Activated CD4-positive, alpha-beta T cell treated with anti-CD3 and anti-CD28 coated beads for 36 hours (primary cell): ENCODE measurements around the gene RNF10. TPM values are rescaled to one million over a fixed set of nuclear protein-coding genes. Genes with fewer than 3 reads are reported as not detected.
"Not testable (repeated sequence)": the region's sequence is repeated elsewhere in the genome, so short reads cannot be mapped to it uniquely, and the experiment has no call there.

Source experiments
- ATAC-seq: fragments of 200-7000 bp; cut with Tn5 transposase; one replicate; pipeline ENCODE4 v1.10.0; 2021; ENCODE audit warnings: mild to moderate bottlenecking, moderate library complexity
- CTCF ChIA-PET: fragments of 350-600 bp; sonication (Branson Sonifier 250); formaldehyde crosslinking; loops from one replicate; lab custom pipeline; 2021; ENCODE audit warnings: antibody characterized with exemption; lab: Charles Lee
- POLR2A ChIA-PET: fragments of 350-600 bp; sonication (Branson Sonifier 250); formaldehyde crosslinking; loops from one replicate; lab custom pipeline; 2021; ENCODE audit warnings: antibody characterized with exemption, inconsistent platforms; lab: Charles Lee
- DNase-seq: peaks from one replicate; pipeline ENCODE4 v3.0.0-alpha.2; 2020
- H3K27ac Mint-ChIP-seq: one replicate; pipeline ENCODE4 v1.8.0; 2021; ENCODE audit warnings: mixed read lengths
- H3K27me3 Mint-ChIP-seq: one replicate; pipeline ENCODE4 v1.8.0; 2021; ENCODE audit warnings: mixed read lengths
- H3K36me3 Mint-ChIP-seq: one replicate; pipeline ENCODE4 v1.8.0; 2021; ENCODE audit warnings: low read depth, mixed read lengths
- H3K4me1 Mint-ChIP-seq: one replicate; pipeline ENCODE4 v1.8.0; 2021; ENCODE audit warnings: mixed read lengths
- H3K4me3 Mint-ChIP-seq: one replicate; pipeline ENCODE4 v1.8.0; 2021; ENCODE audit warnings: mild to moderate bottlenecking, moderate library complexity, mixed read lengths
- H3K9me3 Mint-ChIP-seq: one replicate; pipeline ENCODE4 v1.8.0; 2021; ENCODE audit warnings: low read depth, mixed read lengths
- intact Hi-C, 2 experiments: fragments of 100-400 bp; cut with DNase I in 1 of 2; cut with micrococcal nuclease in 1 of 2; formaldehyde crosslinking; loops; one replicate each; pipeline versions ENCODE4 v1.14.2 to v1.15.1; 2022 to 2024; cut with DNase I, micrococcal nuclease
- total RNA-seq, 2 experiments: library from RNA; stranded (reverse); gene quantifications; one replicate each; pipeline ENCODE4 v1.2.3, GENCODE V29; 2021

The RNF10 gene
- total RNA-seq = 100 to 1,000 TPM; 177 to 184 TPM

DNA sequence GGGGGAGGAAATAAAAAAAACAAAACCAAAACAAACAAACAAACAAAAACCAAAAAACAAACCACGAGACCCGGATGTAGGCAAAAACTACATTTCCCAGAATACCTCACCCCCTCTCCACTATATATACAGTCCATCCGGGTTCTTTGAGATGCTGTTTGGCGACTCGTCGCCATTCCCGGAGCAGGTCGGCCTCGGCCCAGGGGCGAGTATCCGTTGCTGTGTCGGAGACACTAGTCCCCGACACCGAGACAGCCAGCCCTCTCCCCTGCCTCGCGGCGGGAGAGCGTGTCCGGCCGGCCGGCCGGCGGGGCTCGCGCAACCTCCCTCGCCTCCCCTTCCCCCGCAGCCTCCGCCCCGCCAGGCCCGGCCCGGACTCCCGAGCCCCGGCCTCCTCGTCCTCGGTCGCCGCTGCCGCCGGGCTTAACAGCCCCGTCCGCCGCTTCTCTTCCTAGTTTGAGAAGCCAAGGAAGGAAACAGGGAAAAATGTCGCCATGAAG is at the start of gene RNF10:
Gene RNF10, plus strand, starts transcription at position 154 of the 500 bp plus-strand sequence. CDS start 456 bp downstream, outside the sequence.
- intact Hi-C loops = loop anchor here (1.0 to 2.0 kb wide), 6 partner anchors 47 to 333 kb away; partner anchors contain the start of genes SRSF9 (in 2 of the 2), COX6A1 (in 1 of the 2), MLEC (in 1 of the 2) and POP5 (in 1 of the 2)
- POLR2A ChIA-PET = interaction anchor here (1.2 kb wide), 1 partner anchor 333 kb away, joined by 3 read pairs; no protein-coding TSS in a partner anchor

DNA sequence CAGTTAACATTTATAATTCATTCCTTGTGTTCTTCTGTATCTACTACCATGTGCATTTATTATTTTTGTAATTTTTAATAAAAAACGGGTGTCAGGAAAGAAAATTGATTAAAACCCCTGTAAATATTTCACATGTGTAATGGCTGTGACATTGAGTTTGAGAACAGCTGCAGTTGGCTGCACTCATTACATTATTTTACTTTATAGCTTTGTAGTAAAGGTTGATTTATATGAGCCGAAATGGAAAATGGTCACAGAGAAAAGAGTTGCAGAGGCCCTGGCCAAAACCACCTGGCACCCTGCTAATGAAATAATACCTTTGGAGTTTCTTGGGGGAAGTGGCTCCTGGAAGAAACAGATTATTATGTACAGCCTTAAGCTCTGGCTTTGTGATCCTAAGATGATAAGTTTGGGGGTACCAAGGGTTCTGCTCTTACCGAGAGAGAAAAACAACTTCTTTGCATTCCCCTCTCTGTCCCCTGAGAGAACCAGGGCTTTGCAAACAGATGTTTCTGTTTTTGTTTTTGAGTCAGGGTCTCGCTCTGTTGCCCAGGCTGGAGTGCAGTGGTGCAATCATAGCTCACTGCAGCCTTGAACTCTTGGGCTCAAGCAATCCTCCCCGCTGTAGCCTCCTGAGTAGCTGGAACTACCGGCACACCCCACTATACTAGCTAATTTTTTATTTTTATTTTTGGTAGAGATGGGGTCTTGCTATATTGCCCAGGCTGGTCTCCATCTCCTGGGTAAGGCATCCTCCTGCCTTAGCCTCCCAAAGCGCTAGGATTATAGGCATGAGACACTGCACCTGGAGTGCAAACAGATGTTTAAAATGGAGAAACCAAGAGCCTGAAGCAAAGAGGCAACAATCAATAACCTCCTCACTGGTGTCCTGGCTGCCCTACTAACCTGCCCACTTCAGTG is 47.9 kb upstream of the RNF10 start:
- H3K27ac Mint-ChIP-seq = no peak overlapping the region
- no peak for DNase-seq
- no peak overlapping the region for H3K4me3 Mint-ChIP-seq
- peaks cover 1% of the 10 kb centered on the region for H3K36me3 Mint-ChIP-seq
- intact Hi-C loops = no loop called here
- H3K4me1 Mint-ChIP-seq = no peaks in the 10 kb centered on the region
- H3K9me3 Mint-ChIP-seq = no peaks in the 10 kb centered on the region
- ChIA-PET CTCF (no interaction called here), POLR2A (no interaction called here)
- ATAC-seq = no peak
- H3K27me3 Mint-ChIP-seq = no peaks in the 10 kb centered on the region

More for the DNA sequence above, at the start of gene RNF10:
- peaks cover 46% of the 10 kb centered on the region for H3K4me1 Mint-ChIP-seq
- H3K9me3 Mint-ChIP-seq = no peaks in the 10 kb centered on the region
- H3K27me3 Mint-ChIP-seq = no peaks in the 10 kb centered on the region
- ATAC-seq = peak; percentile 67
- peak; percentile 82 for DNase-seq
- H3K4me3 Mint-ChIP-seq = peak within 1 kb of the TSS; percentile 87
- H3K27ac Mint-ChIP-seq = peak within 1 kb of the TSS; percentile 95
- H3K36me3 Mint-ChIP-seq = peaks cover 28% of the 10 kb centered on the region
- CTCF ChIA-PET = interaction anchor here (0.8 kb wide), 1 partner anchor 1788 kb away, joined by 3 read pairs; no protein-coding TSS in a partner anchor

DNA sequence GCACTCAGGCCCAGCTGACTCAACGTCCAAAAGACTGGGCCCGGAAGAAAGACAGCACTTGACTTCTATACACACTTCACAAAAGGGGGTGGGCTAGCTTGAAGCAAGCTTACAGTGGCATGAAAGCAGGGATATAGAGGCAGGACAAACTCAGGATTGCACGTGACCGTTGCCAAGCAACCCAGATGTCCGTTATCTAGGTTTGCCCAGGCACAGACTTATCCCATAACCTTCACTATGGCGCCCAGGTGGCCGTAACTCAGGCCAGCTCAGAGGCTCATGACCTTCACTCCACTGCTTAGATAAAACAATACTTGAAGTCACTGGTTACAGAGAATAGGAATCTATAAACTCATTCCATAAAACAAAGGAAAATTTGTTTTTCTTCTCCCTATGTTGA is 46.6 kb upstream of the RNF10 start:
- intact Hi-C loops, ATAC-seq, H3K4me3 Mint-ChIP-seq, H3K27me3 Mint-ChIP-seq, H3K27ac Mint-ChIP-seq, H3K4me1 Mint-ChIP-seq, H3K36me3 Mint-ChIP-seq, H3K9me3 Mint-ChIP-seq, CTCF ChIA-PET, DNase-seq, POLR2A ChIA-PET: not testable (repeated sequence)

DNA sequence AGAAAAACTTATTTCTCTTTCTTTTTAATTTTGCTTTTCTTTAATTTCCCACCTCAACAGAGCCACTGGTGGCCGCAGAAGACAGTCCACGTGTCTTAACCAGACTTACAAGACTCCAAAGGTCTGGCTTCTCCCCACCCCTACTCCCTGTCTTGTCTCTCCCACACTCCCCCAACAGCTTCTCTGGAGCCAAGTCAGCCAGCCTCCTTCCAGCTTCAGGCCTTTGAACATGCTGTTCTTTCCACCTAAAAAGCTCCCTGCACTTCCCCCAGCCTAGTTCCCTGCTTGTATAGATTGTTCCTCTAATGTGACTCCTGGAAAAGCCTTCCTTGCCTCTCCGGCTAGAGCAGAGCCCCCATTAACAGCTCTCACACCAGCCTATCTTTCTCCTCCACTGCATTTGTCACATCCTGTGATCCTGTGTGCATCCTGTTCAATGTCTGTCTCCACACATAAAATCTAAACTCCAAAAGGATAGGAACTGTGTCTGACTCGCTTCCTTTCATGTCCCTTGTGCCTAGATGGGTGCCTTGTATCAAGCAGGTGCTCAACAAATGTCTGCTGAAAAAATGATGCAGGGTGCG is 46.0 kb upstream of the RNF10 start:
- DNase-seq (no peak), ATAC-seq (no peak)
- no peaks in the 10 kb centered on the region for H3K9me3 Mint-ChIP-seq
- no peaks in the 10 kb centered on the region for H3K27me3 Mint-ChIP-seq
- H3K4me3 Mint-ChIP-seq = no peak overlapping the region
- no peaks in the 10 kb centered on the region for H3K36me3 Mint-ChIP-seq
- CTCF ChIA-PET = no interaction called here
- POLR2A ChIA-PET = no interaction called here
- intact Hi-C loops = no loop called here
- no peaks in the 10 kb centered on the region for H3K4me1 Mint-ChIP-seq
- no peak overlapping the region for H3K27ac Mint-ChIP-seq

DNA sequence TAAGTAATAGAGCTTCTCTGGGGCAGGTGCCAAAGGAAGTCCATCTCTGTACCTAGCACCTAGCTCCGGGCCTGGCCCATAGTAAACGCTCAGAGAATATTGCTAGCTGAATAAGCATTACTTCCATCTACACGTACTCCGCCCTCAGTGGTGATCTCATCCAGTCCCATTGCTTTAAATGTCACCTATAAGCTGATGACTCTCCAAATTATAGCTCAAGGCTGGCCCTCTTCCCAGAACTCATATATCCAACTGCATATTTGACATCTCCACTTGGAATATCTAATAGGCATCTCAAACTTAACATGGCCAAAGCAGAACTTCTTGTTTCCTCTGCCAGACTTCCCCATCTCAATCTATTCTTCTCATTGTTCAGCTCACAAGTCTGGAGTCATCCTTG is 45.1 kb upstream of the RNF10 start:
- intact Hi-C loops = no loop called here
- no peak overlapping the region for H3K4me3 Mint-ChIP-seq

DNA sequence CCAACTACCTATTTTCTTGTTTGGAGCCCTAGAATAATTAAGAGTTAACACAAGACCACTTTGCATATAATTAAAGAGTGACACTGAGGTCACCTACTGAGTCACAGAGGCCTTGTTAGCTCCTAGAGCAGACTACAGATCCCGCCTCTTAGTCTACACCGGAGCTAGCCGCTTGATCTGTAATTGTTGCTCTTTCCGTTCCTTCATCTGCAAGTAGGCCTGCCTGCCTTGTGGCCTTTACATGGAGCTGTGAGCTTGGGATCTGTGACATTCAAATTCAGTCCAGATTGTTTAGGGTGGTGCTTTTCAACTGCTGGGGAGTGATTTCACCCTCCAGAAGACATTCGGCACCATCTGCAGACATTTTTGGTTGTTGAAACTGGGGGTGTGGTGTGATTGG is 43.8 kb upstream of the RNF10 start:
- no peak for ATAC-seq
- ChIA-PET POLR2A (no interaction called here), CTCF (interaction anchor here (0.8 to 1.3 kb wide), 2 partner anchors 20 to 21 kb away, joined by 3 read pairs; partner anchors contain the start of gene SRSF9)

More for the DNA sequence above, 45.1 kb upstream of the RNF10 start:
- Mint-ChIP-seq H3K27me3 (no peaks in the 10 kb centered on the region), H3K9me3 (no peaks in the 10 kb centered on the region), H3K27ac (no peak overlapping the region), H3K4me1 (no peaks in the 10 kb centered on the region), H3K36me3 (no peaks in the 10 kb centered on the region)
- no peak for ATAC-seq
- no peak for DNase-seq
- POLR2A ChIA-PET = interaction anchor here (0.5 kb wide), 1 partner anchor 24 kb away, joined by 3 read pairs; no protein-coding TSS in a partner anchor
- CTCF ChIA-PET = no interaction called here

DNA sequence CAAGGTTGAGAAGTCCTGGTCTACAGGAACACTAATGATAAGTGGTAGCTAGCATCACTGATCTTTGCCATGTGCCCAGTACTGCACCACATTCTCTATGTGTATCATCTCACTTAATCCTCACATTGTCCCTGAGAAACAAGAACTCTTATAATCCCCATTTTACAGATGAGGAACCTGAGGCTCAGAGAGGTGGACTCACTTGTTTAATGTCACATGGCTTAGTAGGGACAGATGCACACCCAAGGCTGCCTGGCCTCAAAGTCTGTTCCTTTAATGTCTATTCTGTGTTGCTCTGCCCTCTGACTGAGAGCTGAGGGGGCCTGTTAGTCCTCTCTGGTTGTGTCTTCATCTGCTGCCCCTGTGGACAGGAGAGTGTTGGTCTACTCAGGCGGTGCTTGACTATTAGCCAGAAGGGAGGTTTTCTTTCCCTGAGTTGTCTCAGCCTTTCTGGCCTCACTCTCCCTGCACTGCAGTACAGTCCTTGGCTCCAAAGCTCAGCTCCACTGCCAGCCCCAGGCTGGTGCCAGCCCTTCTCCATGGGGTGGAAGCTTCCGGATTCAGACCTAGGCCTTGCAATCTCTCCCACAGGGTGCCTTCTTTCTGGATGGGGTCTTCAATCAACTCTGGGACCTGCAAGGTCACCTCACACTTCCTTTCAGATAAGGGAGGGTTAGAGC is 43.2 kb upstream of the RNF10 start:
- H3K4me3 Mint-ChIP-seq = no peak overlapping the region
- ATAC-seq = no peak
- H3K27ac Mint-ChIP-seq = no peak overlapping the region
- H3K36me3 Mint-ChIP-seq = no peaks in the 10 kb centered on the region
- DNase-seq = no peak
- CTCF ChIA-PET = interaction anchor here (0.5 to 1.7 kb wide), 7 partner anchors 12 to 214 kb away, joined by 3 to 5 read pairs (median 3); partner anchors contain the start of gene SRSF9
- no peaks in the 10 kb centered on the region for H3K27me3 Mint-ChIP-seq
- intact Hi-C loops = no loop called here
- no peaks in the 10 kb centered on the region for H3K9me3 Mint-ChIP-seq
- POLR2A ChIA-PET = interaction anchor here (0.6 kb wide), 1 partner anchor 379 kb away, joined by 3 read pairs; no protein-coding TSS in a partner anchor
- H3K4me1 Mint-ChIP-seq = peaks cover 11% of the 10 kb centered on the region

More for the DNA sequence above, 43.8 kb upstream of the RNF10 start:
- no peak for DNase-seq
- Mint-ChIP-seq H3K27ac (no peak overlapping the region), H3K4me3 (no peak overlapping the region), H3K27me3 (no peaks in the 10 kb centered on the region), H3K9me3 (no peaks in the 10 kb centered on the region), H3K4me1 (peaks cover 8% of the 10 kb centered on the region), H3K36me3 (no peaks in the 10 kb centered on the region)
- intact Hi-C loops = no loop called here

DNA sequence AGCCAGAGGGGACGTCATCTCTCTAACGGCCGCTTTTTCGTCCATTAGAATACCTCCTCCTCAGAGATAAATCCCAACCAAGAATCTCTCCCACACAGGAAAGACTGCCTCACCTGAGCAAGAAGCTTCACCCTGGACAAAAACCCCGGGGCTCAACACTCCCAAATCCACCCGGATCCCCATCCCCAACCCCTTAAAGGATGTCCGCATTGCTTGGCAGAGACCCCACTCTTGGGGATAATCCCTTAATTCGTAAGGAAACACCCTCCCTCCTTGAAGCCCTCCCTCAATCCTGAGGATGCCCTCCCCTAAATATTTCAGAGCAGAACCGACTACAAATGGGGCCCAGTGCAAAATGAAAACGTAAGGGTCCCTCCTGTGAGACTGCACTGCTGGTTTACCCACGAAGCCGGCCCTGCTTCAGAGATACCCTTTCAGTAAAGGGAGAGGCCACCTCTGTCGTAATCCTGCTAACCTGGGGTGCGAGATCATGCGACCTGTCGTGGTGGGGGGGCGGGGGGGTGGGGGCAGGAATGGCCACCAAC is 38.9 kb upstream of the RNF10 start:
- intact Hi-C loops = loop anchor here in 1 of 2 experiments (1.0 kb wide), 1 partner anchor 26 kb away; the partner anchor contains the start of gene SRSF9
- ChIA-PET POLR2A (interaction anchor here (0.5 to 1.6 kb wide), 4 partner anchors 28 to 510 kb away, joined by 3 to 16 read pairs (median 3); partner anchors contain the start of genes COQ5, RNU4-1 and RNU4-2), CTCF (interaction anchor here (0.6 to 2.3 kb wide), 6 partner anchors 27 to 193 kb away, joined by 3 to 7 read pairs (median 4); partner anchors contain the start of genes COQ5 and SIRT4)
- Mint-ChIP-seq H3K27ac (peak overlapping the region; percentile 24), H3K27me3 (no peaks in the 10 kb centered on the region), H3K4me1 (peaks cover 25% of the 10 kb centered on the region), H3K36me3 (peaks cover 26% of the 10 kb centered on the region), H3K9me3 (no peaks in the 10 kb centered on the region), H3K4me3 (peak overlapping the region; percentile 91)
- ATAC-seq (peak; percentile 0), DNase-seq (no peak)

DNA sequence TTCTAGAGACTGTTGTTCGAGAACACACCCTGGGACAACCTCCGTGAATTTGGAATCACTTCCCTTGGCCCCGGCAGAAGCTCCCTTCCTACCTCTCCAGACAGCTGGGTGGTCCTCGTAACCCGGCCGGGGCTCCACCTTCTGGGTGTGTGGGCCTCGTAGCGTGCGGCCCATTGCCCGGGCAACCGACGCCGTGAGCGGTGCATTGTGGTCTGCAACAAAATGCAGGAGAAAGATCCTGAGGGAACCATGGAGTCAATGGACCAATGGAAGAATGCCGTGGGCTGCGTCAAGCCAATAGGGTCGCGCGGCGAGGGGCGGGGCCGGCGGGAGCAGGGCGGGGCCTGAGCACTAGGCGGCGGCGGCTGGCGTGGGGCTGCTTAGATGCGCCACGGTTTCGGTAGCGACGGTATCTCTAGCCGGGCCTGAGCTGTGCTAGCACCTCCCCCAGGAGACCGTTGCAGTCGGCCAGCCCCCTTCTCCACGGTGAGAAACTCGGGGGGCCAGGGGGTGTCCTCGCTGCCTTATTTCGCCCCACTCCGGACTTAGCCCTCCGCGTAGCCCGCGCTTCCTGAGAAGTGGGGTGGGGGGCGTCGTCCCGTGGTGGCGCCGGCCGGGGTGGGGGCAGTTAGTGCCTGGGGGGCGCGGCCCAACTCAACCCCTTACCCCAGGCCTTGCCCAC is 38.3 kb upstream of the RNF10 start, which contains the start of gene DYNLL1:
Gene DYNLL1, plus strand, starts transcription at position 383 of the 682 bp plus-strand sequence. CDS start 309 bp downstream, outside the sequence.
- peak within 1 kb of the TSS; percentile 75 for H3K27ac Mint-ChIP-seq
- peaks cover 27% of the 10 kb centered on the region for H3K36me3 Mint-ChIP-seq
- no peaks in the 10 kb centered on the region for H3K27me3 Mint-ChIP-seq
- intact Hi-C loops = loop anchor here (1.0 to 2.0 kb wide), 10 partner anchors 27 to 295 kb away; partner anchors contain the start of genes COQ5 (in 2 of the 2), SRSF9 (in 2 of the 2), COX6A1 (in 1 of the 2) and GATC (in 1 of the 2)
- CTCF ChIA-PET = interaction anchor here (0.6 to 2.3 kb wide), 13 partner anchors 9 to 268 kb away, joined by 3 to 7 read pairs (median 3); partner anchors contain the start of genes GATC, SIRT4 and TRIAP1
- DNase-seq (peak; percentile 98), ATAC-seq (peak; percentile 98)
- POLR2A ChIA-PET = interaction anchor here (0.5 to 1.6 kb wide), 8 partner anchors 9 to 509 kb away, joined by 3 to 16 read pairs (median 3); partner anchors contain the start of genes COQ5, RNU4-1 and RNU4-2
- H3K4me3 Mint-ChIP-seq = peak within 1 kb of the TSS; percentile 91
- H3K4me1 Mint-ChIP-seq = peaks cover 31% of the 10 kb centered on the region
- no peaks in the 10 kb centered on the region for H3K9me3 Mint-ChIP-seq
